ENCODE measurements around the gene IL17D.

DNA sequence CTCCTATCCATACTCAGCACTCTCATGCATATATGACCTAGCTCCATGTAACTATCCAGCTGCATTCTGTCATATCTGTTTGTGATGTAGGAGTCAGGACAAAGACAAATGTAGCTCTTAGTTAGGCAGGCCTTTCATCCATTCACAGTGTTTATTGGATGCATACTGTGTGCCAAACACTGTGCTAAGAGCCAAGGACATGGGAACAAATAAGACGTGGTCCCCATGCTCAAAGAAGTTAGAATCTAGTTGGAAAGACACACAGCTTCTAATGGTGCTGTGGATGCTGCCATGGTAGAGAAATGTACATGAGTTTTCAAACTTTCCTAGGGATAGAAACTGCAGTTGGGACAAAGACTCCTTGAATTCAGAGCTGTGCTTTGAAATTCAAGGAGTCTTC is 31.7 kb upstream of the IL17D start:
- no peak for TF ChIP-seq EP300 (IDR thresholded peaks at IDR 0.05)
- TF ChIP-seq, protein P1, sequence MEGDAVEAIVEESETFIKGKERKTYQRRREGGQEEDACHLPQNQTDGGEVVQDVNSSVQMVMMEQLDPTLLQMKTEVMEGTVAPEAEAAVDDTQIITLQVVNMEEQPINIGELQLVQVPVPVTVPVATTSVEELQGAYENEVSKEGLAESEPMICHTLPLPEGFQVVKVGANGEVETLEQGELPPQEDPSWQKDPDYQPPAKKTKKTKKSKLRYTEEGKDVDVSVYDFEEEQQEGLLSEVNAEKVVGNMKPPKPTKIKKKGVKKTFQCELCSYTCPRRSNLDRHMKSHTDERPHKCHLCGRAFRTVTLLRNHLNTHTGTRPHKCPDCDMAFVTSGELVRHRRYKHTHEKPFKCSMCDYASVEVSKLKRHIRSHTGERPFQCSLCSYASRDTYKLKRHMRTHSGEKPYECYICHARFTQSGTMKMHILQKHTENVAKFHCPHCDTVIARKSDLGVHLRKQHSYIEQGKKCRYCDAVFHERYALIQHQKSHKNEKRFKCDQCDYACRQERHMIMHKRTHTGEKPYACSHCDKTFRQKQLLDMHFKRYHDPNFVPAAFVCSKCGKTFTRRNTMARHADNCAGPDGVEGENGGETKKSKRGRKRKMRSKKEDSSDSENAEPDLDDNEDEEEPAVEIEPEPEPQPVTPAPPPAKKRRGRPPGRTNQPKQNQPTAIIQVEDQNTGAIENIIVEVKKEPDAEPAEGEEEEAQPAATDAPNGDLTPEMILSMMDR (IDR thresholded peaks at IDR 0.05), result no peak

Data from tibial nerve (tissue), 4 donors.